Retinal pigment epithelial cell (primary cell): Measurements from ENCODE around the gene TGFB2.

Experiments used
- DNase-seq: peaks from one replicate; pipeline ENCODE4 v3.0.0-alpha.2; 2010; ENCODE audit warnings: low read depth
- H3K4me3 ChIP-seq: 2 replicates; pipeline ENCODE4 v1.5.1; 2011; ENCODE audit warnings: mild to moderate bottlenecking, low read length, control low read depth, moderate library complexity
- CTCF ChIP-seq: conservative IDR thresholded peaks from 2 replicates; pipeline ENCODE4 v1.5.1; 2011; ENCODE audit warnings: low read depth, low read length, control low read depth, inconsistent platforms

The TGFB2 gene

GRCh38 chr1:218401441-218401997 is 56.4 kb downstream of the TGFB2 start:
- H3K4me3 ChIP-seq: no peak overlapping the region
- no peak for DNase-seq
- no peak for TF ChIP-seq CTCF

GRCh38 chr1:218401998-218402785 is 57.1 kb downstream of the TGFB2 start:
- H3K4me3 ChIP-seq: no peak overlapping the region
- no peak for TF ChIP-seq CTCF
- DNase-seq: no peak

GRCh38 chr1:218402786-218403120 is 57.6 kb downstream of the TGFB2 start:
- TF ChIP-seq CTCF: no peak
- H3K4me3 ChIP-seq: no peak overlapping the region
- DNase-seq: no peak

- no peak for TF ChIP-seq CTCF
- no peak overlapping the region for H3K4me3 ChIP-seq
- no peak for DNase-seq
Measured at GRCh38 chr1:218403300-218403699, 58.2 kb downstream of the TGFB2 start.

- no peak for DNase-seq
- no peak overlapping the region for H3K4me3 ChIP-seq
- no peak for TF ChIP-seq CTCF
Measured at GRCh38 chr1:218407630-218408029, 62.5 kb downstream of the TGFB2 start.

GRCh38 chr1:218408135-218408534 is 63.0 kb downstream of the TGFB2 start:
- no peak for TF ChIP-seq CTCF
- H3K4me3 ChIP-seq: no peak overlapping the region
- no peak for DNase-seq

- TF ChIP-seq CTCF: no peak
- no peak overlapping the region for H3K4me3 ChIP-seq
- DNase-seq: no peak
Measured at GRCh38 chr1:218408942-218409341, 63.8 kb downstream of the TGFB2 start.
